Keratinocyte (primary cell): ENCODE results near the gene TC2N. TPM values are rescaled to one million over a fixed set of nuclear protein-coding genes. Genes with fewer than 3 reads are reported as not detected.

Experiments
- DNase-seq: peaks from one replicate; pipeline ENCODE4 v3.0.0-alpha.2; 2011; ENCODE audit warnings: low read depth, missing footprints, low spot score
- FAIRE-seq: peaks from 2 replicates; lab custom pipeline; 2011; peaks lifted over from hg19 to GRCh38; lab: Jason Lieb, UNC
- H2AFZ ChIP-seq: 2 replicates; pipeline ENCODE4 v1.6.0; 2012; ENCODE audit warnings: low read length, control low read depth, inconsistent platforms; ENCODE audit not compliant: control insufficient read depth
- H3K27ac ChIP-seq: 2 replicates; pipeline ENCODE4 v1.5.1; 2011; ENCODE audit warnings: low read length; ENCODE audit not compliant: control insufficient read depth, insufficient read depth
- H3K27me3 ChIP-seq: 3 replicates; pipeline ENCODE4 v1.6.0; 2011; ENCODE audit warnings: low read length; ENCODE audit not compliant: control insufficient read depth, insufficient read depth; ENCODE audit errors: extremely low read depth
- H3K36me3 ChIP-seq, 2 experiments: 2 replicates in 1 of 2; 3 replicates in 1 of 2; pipeline ENCODE4 v1.5.1; 2011; ENCODE audit warnings: low read length in 2 of 2, mild to moderate bottlenecking in 1 of 2; ENCODE audit not compliant: control insufficient read depth in 2 of 2, insufficient read depth in 2 of 2; ENCODE audit errors: extremely low read depth in 1 of 2
- H3K4me1 ChIP-seq: 3 replicates; pipeline ENCODE4 v1.5.1; 2011; ENCODE audit warnings: low read length; ENCODE audit not compliant: control insufficient read depth, insufficient read depth; ENCODE audit errors: extremely low read depth
- H3K4me2 ChIP-seq: 3 replicates; pipeline ENCODE4 v1.6.0; 2011; ENCODE audit warnings: low read depth, low read length; ENCODE audit not compliant: control insufficient read depth, insufficient read depth; ENCODE audit errors: extremely low read depth
- H3K4me3 ChIP-seq, 3 experiments: fragments of 200-600 bp in 1 of 3; sonication (generic) in 1 of 3; 2 replicates in 2 of 3; 3 replicates in 1 of 3; pipeline ENCODE4 v1.5.1; 2011 to 2016; ENCODE audit warnings: low read length in 3 of 3, mild to moderate bottlenecking in 3 of 3, control low read depth in 2 of 3, inconsistent platforms in 1 of 3, low read depth in 1 of 3, mixed read lengths in 1 of 3, mixed run types in 1 of 3, moderate library complexity in 1 of 3; ENCODE audit not compliant: control insufficient read depth in 2 of 3, insufficient read depth in 2 of 3; ENCODE audit errors: extremely low read depth in 1 of 3
- H3K79me2 ChIP-seq: 2 replicates; pipeline ENCODE4 v1.6.0; 2012; ENCODE audit warnings: low read length; ENCODE audit not compliant: control insufficient read depth, insufficient read depth
- H3K9ac ChIP-seq: 3 replicates; pipeline ENCODE4 v1.6.0; 2011; ENCODE audit warnings: low read length; ENCODE audit not compliant: control insufficient read depth, insufficient read depth; ENCODE audit errors: extremely low read depth
- H3K9me1 ChIP-seq: 3 replicates; pipeline ENCODE4 v1.6.0; 2011; ENCODE audit warnings: low read length; ENCODE audit not compliant: control insufficient read depth, insufficient read depth; ENCODE audit errors: extremely low read depth
- H3K9me3 ChIP-seq: 2 replicates; pipeline ENCODE4 v1.5.1; 2012; ENCODE audit warnings: low read depth, low read length; ENCODE audit not compliant: control insufficient read depth
- H4K20me1 ChIP-seq: 3 replicates; pipeline ENCODE4 v1.6.0; 2011; ENCODE audit warnings: low read length; ENCODE audit not compliant: control insufficient read depth, insufficient read depth; ENCODE audit errors: extremely low read depth
- CTCF ChIP-seq, 3 experiments: IDR thresholded peaks in 1 of 3; conservative IDR thresholded peaks in 1 of 3; optimal IDR thresholded peaks in 1 of 3; 2 replicates in 2 of 3; 3 replicates in 1 of 3; pipeline versions ENCODE3 to v1.5.1; 2011; ENCODE audit warnings: low read length in 3 of 3, mild to moderate bottlenecking in 3 of 3, moderate library complexity in 2 of 3, control low read depth in 1 of 3, inconsistent platforms in 1 of 3; ENCODE audit not compliant: insufficient read depth in 2 of 3; ENCODE audit errors: extremely low read depth in 1 of 3
- EZH2 ChIP-seq: IDR thresholded peaks from one replicate; pipeline ENCODE4 v1.6.1; 2012; ENCODE audit warnings: inconsistent platforms, mild to moderate bottlenecking, low read length, moderate library complexity
- dilution Hi-C: fragments of 300-500 bp; cut with MboI; formaldehyde crosslinking; loops from one replicate; pipeline ENCODE4 v1.7.0; 2020; ENCODE audit warnings: low sequenced_read_pairs; ENCODE audit not compliant: extremely low pct_ligation_motif_present
- polyA plus RNA-seq, 5 experiments: library from polyadenylated mRNA; depleted of rRNA in 3 of 5; stranded (reverse) in 3 of 5; stranded (forward) in 1 of 5; unstranded in 1 of 5; fragments of >200 nt; gene quantifications; 1 replicate in 1 of 5; 2 replicates in 3 of 5; 3 replicates in 1 of 5; pipeline versions ENCODE4 v1.2.1 to v1.2.3, GENCODE V29; 2011 to 2012; ENCODE audit warnings: missing spikeins in 2 of 5, low read depth in 1 of 5, low replicate concordance in 1 of 5

TC2N gene
- polyA plus RNA-seq, 1 donor (not counting 4 experiments of a cell fraction or from before 2014, with no cell fraction given), result 22.6 TPM

- Histone ChIP-seq H3K9me3 (no peaks in the 10 kb centered on the region), H3K79me2 (no peaks in the 10 kb centered on the region), H3K4me1 (no peaks in the 10 kb centered on the region), H3K27me3 (peaks cover 5% of the 10 kb centered on the region), H3K4me3 (no peak overlapping the region), H3K27ac (no peak overlapping the region), H2AFZ (no peak overlapping the region), H3K9ac (no peak overlapping the region), H3K9me1 (no peaks in the 10 kb centered on the region), H4K20me1 (no peaks in the 10 kb centered on the region), H3K36me3 (no peaks in the 10 kb centered on the region), H3K4me2 (no peak overlapping the region)
- DNase-seq, result no peak
- dilution Hi-C loops, result no loop called here
- TF ChIP-seq EZH2 (no peak), CTCF (optimal IDR thresholded peaks at IDR 0.05 in 1 of 3, IDR thresholded peaks at IDR 0.05 in 1 of 3, conservative IDR thresholded peaks at IDR 0.05 in 1 of 3; ENCODE audit: extremely low read depth in 1 of 3, insufficient read depth in 2 of 3, low read length in 3 of 3) (no peak)
- no peak for FAIRE-seq
These were observed 37.1 kb upstream of the TC2N start for GRCh38 chr14:91904483-91904882.

- peaks cover 5% of the 10 kb centered on the region for H3K27me3 ChIP-seq
- no peaks in the 10 kb centered on the region for H3K4me1 ChIP-seq
- DNase-seq (no peak), FAIRE-seq (no peak)
- H3K79me2 ChIP-seq, result no peaks in the 10 kb centered on the region
- H3K9me3 ChIP-seq, result no peaks in the 10 kb centered on the region
- no peak overlapping the region for H3K9ac ChIP-seq
- H3K9me1 ChIP-seq, result no peaks in the 10 kb centered on the region
- dilution Hi-C loops, result no loop called here
- no peaks in the 10 kb centered on the region for H3K36me3 ChIP-seq
- no peak overlapping the region for H3K27ac ChIP-seq
- no peak overlapping the region for H3K4me2 ChIP-seq
- H4K20me1 ChIP-seq, result no peaks in the 10 kb centered on the region
- H3K4me3 ChIP-seq, result no peak overlapping the region
- TF ChIP-seq CTCF (optimal IDR thresholded peaks at IDR 0.05 in 1 of 3, IDR thresholded peaks at IDR 0.05 in 1 of 3, conservative IDR thresholded peaks at IDR 0.05 in 1 of 3; ENCODE audit: extremely low read depth in 1 of 3, insufficient read depth in 2 of 3, low read length in 3 of 3) (no peak), EZH2 (no peak)
- H2AFZ ChIP-seq, result no peak overlapping the region
These were observed 35.7 kb upstream of the TC2N start for GRCh38 chr14:91903070-91903469.
